GM19438 (cell line): ENCODE measurements around the gene ALDH1A1.

Source experiments
- ATAC-seq: cut with Tn5 transposase; IDR thresholded peaks from one replicate; pipeline ENCODE4 v1.9.1; 2021; ENCODE audit warnings: low read depth; ENCODE audit not compliant: unreplicated experiment

ALDH1A1 gene

DNA sequence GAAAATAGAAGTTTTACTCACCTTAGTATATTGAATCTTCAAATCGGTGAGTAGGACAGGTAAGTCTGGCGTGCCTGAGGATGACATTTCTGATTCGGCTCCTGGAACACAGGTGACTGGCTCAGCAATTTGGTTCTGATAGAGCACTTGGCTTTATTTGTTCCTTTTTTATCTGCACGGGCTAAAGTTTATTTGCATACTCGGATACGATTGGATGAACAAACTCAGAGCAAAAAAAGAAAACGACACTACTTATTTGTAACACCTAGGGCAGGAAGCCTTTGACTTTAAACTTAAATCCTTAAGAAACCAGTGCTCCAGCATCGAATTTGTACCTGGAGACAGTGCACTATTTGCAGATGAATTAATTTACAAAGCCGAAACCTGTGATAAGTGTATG lies at the start of gene ALDH1A1:
ALDH1A1 (minus strand) TSS at position 140 of the 400 bp plus-strand sequence; CDS start at position 87, 53 bp downstream.
- ATAC-seq = no peak

GRCh38 chr9:73001860-73002259 lies 49.0 kb upstream of the ALDH1A1 start:
- ATAC-seq = no peak

GRCh38 chr9:72998363-72998762 lies 45.5 kb upstream of the ALDH1A1 start:
- no peak for ATAC-seq

DNA sequence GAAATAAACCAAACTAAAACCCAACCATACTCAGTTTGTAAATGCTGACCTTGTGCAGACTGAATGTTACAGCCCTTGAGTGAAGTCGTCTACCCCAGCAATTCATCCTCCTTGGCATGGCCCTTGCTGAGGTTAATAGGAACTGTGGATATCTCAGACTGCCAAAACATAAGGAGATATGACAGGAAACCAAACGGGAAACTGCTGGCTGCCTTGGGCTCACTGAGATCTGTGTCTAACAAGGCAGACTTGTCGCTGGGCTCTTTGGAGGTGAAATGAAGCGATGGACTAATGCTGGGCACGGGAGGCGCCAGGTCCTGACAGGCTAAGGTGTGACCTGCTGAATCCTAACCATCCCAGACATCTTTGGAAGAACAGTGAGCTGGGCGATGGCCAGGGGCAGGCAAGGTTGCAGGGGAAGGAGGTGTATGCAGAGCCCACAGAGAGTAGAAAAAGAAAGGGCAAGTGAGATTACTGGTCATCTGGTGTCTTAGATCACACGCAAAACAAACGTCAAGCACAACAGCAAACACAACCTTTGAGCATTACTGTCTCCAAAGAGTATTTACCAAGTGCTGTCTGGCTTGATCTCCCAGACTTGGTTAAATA lies 44.6 kb upstream of the ALDH1A1 start:
- ATAC-seq = no peak

- no peak for ATAC-seq
Measured at GRCh38 chr9:72996684-72997314, 43.9 kb upstream of the ALDH1A1 start.

DNA sequence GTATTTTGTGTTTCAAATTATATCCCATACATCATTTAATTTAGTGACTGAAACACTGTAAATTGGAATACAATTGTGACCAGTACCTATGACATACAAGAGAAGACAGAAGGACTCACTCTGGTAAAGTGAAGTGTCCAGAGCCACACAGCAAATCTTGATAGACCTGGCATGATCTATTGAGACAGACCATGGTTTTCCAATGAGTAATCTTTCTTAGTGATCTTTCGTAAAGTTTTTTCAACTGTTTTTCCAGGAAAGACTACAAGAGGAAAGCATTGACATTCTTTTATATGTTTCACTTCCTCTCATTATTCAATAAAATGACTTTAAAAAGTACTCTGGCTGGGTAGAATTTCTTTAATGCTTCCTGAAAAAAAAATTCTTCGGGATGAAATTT lies 43.3 kb upstream of the ALDH1A1 start:
- no peak for ATAC-seq

- no peak for ATAC-seq
Measured at GRCh38 chr9:72995131-72996024, 42.5 kb upstream of the ALDH1A1 start.

DNA sequence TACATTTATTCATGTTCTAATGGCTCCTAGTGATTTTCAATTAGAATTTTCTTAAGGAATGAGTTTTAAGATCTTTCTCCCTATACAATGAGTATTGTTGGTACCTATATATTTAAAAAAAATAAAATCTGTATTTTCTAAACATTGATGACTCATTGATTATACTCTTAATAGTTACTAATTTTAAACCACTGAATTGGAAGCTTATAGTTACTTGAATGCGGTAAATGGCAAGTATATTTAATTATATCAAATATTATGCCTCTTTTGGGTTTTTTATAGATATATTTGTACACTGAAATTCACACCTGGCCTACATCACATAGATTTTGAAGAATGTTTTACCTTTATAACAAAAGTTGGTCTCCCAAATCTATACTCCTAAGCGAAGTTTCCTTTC lies 38.9 kb upstream of the ALDH1A1 start:
- ATAC-seq = no peak

- ATAC-seq = no peak
Measured at GRCh38 chr9:72990397-72991182, 37.7 kb upstream of the ALDH1A1 start.

DNA sequence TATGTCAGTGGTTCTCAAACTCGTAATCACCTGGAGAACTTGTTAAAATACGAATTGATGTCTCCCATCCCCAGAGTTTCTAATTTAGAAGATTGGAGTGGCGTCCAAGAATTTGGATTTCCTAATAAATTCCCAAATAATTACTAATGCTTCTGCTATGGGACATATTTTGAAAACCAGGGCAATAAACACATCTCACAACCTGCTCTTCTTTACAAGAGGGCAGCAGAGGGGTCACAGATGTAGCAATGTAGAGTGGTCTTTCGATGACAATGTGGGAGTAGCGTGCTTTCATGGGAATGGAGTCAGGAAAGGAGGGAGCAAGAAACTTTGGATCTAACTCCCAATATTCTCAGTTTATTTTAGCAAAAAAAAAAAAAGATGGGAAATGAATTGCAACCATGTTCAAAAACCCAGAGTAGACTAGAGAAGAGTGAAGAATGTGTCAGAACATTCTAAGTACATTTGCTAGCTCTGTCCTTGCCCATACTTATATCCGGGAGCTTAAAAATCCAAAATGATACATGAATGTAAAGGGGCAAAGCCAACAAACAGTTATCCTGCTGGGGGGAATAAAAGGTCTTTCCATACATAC lies 33.8 kb upstream of the ALDH1A1 start:
- ATAC-seq = no peak

GRCh38 chr9:72985746-72986145 lies 32.9 kb upstream of the ALDH1A1 start:
- no peak for ATAC-seq

DNA sequence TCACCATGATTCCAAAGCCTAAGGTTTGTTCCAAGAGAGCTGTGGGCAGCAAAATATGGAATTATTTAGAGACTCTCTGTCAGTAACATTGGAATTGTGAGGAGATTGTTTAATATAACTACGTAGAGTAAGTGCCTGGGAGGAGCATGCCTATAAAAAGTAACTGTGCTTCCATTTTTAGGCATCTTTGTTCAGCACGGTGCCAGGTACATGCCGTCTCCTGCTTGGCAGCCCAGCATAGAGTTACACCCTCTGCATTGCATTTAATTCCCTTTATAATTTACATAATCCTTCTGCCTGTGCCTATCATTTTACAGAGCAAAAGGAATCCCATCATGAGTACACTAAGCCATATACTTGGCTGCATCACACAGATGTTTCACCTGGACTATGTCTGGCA lies 32.1 kb upstream of the ALDH1A1 start:
- no peak for ATAC-seq

DNA sequence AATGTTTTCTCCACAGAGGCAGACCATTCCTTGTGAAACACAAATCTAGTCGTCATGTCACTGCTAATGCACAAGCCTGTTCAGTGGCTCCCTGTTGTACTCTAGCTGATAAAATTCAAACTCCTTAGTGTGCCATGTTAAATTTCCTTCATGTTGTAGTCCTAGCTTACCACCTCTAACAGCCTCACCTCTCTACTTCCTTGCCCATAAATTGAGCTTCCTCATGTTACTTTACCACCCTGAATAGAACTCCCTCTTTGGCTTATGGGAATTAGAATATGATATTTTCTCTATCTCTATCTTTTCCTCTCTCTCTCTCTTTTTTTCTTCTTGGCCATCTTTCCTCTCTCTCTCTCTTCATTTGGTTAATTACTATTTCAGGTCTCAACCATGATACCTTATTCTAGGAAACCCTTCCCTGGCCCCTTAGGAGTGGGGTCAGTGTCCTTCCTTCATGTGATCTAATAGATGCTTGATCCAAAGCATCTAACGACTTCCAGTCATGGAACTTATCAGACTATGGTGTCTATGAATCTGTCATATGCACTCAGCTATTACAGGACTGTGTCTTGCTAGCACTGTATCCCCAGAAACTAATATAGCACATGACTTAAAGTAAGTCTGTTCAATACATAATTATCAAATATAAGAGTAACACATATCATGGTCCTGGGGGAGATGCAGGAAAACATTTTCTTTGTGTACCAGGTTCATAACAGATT lies 31.5 kb upstream of the ALDH1A1 start:
- no peak for ATAC-seq

DNA sequence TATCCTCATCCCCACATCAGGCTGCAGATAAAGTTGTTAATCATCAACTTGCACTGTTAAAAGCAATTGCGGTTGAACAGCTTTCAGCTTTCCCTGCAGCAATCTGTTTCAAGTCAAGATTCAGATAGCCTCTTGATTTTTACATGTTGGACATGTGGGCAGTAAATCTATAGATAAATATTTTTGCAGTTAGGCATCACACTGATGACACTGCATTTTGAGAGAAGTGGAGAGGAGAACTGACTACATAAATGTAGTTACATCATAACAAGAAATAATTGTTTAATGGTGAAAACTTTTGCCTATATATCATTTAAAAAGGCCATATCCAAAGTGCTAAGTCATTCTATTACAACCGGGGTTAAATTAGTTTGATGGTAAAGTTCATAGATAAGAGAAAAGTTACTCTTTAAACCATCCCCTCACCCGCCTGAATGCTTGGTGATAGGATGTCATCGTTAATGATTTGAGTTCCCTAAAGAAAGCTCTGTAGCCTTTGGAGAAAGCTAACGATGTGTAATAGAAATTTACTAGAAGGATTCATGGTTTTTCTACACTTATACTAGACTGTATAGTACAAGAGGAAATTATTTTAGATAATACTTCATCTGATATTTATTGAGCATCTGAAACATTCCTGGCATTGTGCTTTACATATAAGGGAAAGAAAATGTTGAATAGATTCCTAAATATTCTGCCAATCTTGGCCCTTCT lies 30.8 kb upstream of the ALDH1A1 start:
- no peak for ATAC-seq

DNA sequence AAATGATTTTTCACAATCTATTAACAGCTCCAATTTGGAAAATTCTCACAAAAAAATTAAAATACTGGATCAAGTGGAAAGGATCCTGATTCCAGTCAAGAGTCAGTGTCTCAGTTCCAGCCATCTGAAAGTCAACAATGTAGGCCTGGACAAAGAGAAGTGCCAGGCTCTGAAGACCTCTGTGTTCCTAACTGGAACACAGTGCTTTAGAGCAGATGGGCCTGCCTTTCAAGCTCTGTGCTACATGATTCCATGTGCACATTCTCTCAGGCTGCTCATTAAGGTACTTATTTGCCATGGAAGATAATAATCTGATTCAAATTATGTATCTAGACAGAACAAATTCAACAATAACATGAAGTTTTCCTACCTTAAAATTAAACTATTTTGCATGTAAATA lies 30.2 kb upstream of the ALDH1A1 start:
- no peak for ATAC-seq

GRCh38 chr9:72982146-72982799 lies 29.4 kb upstream of the ALDH1A1 start:
- ATAC-seq = no peak

DNA sequence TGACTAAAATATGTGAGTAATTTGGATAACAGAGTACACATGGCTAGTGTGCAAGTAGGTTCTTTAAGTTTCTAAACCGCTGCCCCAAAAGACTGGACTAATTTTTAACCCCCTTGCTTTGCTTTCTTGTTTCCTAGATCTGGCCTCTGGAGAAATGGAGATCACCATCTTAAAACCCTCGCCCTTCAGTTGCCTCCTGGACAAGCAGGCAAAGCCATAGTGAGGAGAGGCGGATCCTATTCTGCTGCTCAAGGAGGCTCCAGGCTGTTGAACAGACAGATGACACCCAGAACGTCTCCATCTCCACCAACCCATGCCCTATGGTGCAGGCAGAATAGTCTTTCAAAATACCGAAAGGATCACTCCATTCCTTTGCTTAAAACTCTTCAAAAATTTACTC lies 28.6 kb upstream of the ALDH1A1 start:
- no peak for ATAC-seq

GRCh38 chr9:72980600-72981265 lies 27.9 kb upstream of the ALDH1A1 start:
- no peak for ATAC-seq
